Medulla oblongata (tissue), 1 donor: Measurements from ENCODE around the gene SMIM8.
A peak's percentile ranks its signal among the peaks of the same experiment; 100 is the strongest.

Source experiments
- DNase-seq: peaks from one replicate; pipeline ENCODE4 v3.0.0-alpha.2; 2015; ENCODE audit errors: extremely low spot score

The SMIM8 gene

DNA sequence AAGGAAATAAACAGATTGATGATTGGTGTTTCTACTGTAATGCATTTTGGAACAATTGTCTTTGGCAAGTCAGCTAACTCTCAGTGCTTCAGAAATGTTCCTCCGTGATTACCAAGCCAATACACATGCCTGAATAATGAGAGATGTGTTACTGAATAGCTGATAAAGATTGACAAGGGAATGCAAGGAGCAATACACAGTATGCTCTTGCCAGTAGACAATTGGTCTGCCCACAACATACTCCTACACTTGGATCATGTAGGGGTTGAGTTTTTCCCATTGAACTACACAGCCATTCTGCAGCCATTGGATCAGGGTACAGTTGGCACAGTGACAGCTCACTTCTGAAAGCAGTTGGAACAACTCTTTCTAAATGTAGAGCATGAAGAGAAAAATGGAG, 12.3 kb downstream of the SMIM8 start:
- DNase-seq, result no peak

DNA sequence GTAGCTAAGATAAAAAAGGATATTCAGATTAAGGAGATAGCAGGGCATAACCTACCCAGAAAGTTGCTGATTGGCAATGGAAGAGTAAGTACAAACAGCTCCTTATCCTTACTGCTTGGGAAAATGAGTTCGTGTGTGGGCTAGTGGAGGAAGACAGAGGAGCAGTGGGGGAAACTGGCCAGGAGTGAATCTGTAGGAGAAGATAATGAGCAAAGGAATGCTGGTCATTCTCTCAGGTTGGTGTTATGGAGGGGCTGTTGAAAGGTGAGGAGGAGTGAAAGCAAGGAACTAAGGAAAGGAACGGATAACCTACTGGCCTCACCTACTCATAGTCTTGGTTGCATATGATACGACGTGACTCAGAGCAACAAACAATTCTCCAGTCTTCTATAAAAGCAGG, 14.0 kb downstream of the SMIM8 start:
- no peak for DNase-seq

DNA sequence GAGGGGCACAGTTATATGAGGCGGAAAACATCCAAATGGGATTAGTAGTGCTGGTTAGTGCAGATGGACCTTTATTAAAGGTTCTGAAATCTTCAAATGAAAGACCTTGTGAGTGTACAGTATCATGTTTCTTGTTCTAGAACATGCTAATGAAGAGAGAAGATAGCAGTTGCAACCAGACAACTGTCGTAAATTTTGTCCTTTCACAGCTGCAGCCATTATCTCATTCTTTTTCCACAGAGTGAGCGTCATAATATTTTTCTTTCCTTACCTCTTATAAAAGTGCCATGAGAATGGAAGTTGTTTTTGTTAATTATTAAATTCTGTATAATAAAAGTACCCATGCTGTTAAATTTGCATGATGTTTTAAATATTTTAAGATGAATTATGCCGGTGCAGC, 17.8 kb downstream of the SMIM8 start:
- no peak for DNase-seq

- DNase-seq, result no peak
These were observed 18.8 kb downstream of the SMIM8 start for GRCh38 chr6:87341158-87341557.

GRCh38 chr6:87341899-87342298, 19.5 kb downstream of the SMIM8 start:
- DNase-seq, result no peak

DNA sequence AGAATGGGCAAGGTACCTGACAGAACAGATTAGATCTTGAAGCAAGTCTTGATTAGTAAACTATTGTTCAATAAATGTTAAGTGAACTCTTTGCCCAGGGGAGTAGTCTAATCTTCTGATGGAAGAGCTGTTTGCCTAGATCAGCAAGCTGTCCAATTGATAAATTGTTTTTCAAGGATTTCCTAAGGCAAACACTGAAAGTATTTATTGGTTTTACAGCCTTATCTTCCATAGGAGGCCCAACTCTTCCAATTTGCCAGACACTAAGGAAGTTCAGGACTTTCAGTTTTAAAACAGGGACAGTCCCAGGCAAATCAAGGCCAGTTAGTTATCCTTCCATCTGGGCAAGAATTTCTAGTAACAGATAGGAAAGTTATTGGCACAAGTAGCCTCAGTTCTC, 20.4 kb downstream of the SMIM8 start:
- DNase-seq, result no peak

DNA sequence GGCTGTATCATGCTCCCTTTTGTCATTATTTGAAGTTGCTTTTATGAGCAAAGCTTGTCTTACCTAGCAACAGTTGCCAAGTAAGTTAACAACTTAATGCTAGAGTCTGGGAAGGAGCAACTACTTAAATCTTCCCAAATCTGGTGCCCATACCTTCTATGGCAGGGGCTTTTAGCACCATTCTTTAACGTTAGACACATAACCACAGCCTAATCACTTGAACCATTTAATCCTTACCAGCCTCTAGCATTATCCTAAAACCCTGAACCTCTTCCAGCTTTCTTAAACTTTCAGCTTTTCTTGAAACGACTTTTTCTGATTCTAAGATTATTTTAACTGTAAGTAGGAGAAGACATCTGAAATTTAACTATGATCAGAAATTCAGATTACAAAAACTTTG, 22.3 kb downstream of the SMIM8 start, which contains the start of gene C6orf163:
Gene C6orf163, plus strand, starts transcription at position 83 of the 400 bp plus-strand sequence. Its CDS starts 287 bp downstream, at position 370.
- DNase-seq, result no peak

- no peak for DNase-seq
These were observed 24.3 kb downstream of the SMIM8 start for GRCh38 chr6:87346700-87347099.

GRCh38 chr6:87349896-87350295, 27.5 kb downstream of the SMIM8 start:
- DNase-seq, result no peak

DNA sequence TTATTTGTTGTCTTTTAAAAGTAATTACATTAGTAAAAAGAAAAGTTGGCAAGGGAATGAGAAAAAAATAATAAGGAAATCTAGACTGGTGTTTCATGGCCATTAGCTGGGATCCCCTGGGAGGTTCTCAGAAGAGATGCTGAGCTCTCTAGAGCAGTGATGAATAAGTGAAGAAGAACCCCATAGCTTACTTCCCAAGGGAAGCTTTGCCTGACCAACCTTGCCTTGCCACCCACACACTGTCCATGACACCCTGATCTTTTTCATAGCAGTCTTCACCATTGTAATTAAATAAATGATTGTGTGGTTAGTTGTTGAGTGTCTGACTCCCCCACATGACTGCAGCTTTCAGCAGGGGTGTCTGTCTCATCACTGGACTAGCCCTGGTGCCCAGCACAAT, 28.1 kb downstream of the SMIM8 start:
- no peak for DNase-seq

GRCh38 chr6:87351583-87351982, 29.2 kb downstream of the SMIM8 start:
- no peak for DNase-seq

DNA sequence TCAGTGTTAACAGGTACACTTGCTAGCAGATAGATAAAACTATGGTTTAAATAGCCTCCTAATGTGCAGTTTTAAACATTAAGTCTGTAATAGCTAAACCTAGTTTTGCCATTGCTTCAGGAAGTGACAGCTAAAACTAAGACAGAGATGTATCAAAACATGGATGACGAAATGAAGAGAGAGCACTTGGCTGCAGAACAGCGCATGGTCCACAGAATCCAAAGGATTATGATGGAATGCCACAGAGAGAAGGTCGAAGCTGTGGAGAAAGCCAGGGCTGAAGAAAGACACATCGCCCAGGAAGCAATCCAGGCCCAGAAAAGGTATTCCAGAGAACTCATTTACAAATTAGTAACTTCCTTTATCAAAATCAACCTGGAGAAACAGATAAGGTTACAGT, 33.8 kb downstream of the SMIM8 start:
- DNase-seq, result no peak

DNA sequence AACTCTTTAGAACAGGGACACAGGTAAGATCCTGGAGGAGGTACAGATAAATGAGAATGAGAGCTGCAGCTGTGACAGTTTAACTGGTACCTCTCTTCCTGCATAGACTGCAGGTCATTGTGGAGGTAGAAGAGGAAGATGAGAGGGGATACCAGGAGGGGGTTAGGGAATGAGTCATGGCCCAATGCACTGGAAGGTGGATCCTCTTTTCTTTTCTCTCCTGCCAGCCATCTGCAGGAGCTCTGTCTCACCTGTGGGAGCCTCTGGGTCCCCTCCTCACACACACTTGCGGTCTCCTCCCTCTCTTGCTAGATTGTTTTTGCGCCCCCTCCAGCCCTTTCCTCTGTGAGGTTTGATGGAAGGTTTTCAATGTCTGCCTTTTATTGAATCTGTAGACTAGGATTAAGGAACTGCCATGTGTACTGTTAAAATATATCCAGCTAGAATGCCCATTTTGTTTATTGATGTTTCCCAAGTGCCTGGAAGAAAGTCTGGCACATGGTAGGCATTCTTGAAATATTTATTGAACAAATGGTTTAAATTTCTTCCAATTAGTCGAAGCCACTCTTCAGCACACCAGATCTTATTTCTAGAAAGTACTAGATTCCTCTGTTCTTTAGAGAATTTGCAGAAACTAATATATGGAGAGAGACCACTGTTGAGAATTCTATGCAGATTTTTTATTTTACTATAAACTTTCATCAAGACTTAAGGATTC, 35.2 kb downstream of the SMIM8 start:
- no peak for DNase-seq

- peak; percentile 2 for DNase-seq
These were observed 42.3 kb downstream of the SMIM8 start for GRCh38 chr6:87364602-87365252.

GRCh38 chr6:87366072-87366827, 43.9 kb downstream of the SMIM8 start:
- DNase-seq, result no peak

DNA sequence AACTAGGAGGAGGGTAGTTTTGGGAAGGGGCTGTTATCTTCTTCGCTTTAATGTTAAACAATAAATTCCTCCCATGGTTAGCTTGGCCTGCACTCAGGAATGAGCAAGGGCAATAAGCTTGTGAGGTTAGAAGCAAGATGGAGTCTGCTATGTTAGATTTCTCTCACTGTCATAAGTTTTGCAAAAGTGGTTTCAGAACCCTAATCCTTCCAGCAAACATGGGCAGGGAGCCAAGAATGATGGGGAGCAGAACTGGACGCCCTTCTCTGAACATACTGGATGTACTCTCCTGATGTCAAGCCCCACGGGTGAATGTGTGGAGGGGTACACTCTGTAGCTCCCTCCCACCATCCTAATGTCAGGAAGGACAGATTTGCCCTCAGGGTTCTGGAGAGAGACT, 44.5 kb downstream of the SMIM8 start:
- no peak for DNase-seq

- no peak for DNase-seq
These were observed 51.0 kb downstream of the SMIM8 start for GRCh38 chr6:87373377-87373776.

DNA sequence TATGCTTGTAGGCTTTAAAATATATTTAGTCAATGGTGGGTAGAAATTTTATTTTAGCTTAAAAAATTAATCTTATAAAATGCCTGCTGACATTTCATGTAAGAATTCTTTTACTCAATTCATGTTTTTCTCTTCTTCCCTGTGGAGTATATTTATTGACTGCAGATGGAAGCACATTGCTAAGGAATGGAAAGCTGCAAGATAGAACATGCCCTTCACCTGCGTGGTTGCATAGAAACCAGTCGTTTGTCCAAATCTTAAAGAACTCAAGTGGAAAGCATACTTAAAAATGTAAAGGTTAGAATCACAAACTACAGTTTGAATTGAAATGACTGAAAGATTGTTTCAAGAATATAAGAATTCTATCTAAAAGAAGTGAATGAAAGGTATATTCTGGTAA, 52.9 kb downstream of the SMIM8 start:
- no peak for DNase-seq

- no peak for DNase-seq
These were observed 54.3 kb downstream of the SMIM8 start for GRCh38 chr6:87376643-87377042.

GRCh38 chr6:87378947-87379346, 56.6 kb downstream of the SMIM8 start:
- DNase-seq, result no peak

- DNase-seq, result no peak
These were observed 60.5 kb downstream of the SMIM8 start for GRCh38 chr6:87382861-87383260.

GRCh38 chr6:87384038-87384437, 61.6 kb downstream of the SMIM8 start:
- DNase-seq, result no peak

- DNase-seq, result no peak
These were observed 62.1 kb downstream of the SMIM8 start for GRCh38 chr6:87384449-87384848.
